Neural crest cell (in vitro differentiated cells): ENCODE results near the gene SLC25A27. TPM values are rescaled to one million over a fixed set of nuclear protein-coding genes. Genes with fewer than 3 reads are reported as not detected.

Source experiments
- DNase-seq: peaks from one replicate; pipeline ENCODE4 v3.0.0; 2021; ENCODE audit warnings: low read depth, mixed read lengths, low spot score
- H3K27ac Mint-ChIP-seq: one replicate; pipeline ENCODE4 v1.8.0; 2021; ENCODE audit warnings: mild to moderate bottlenecking, mixed read lengths; ENCODE audit not compliant: unreplicated experiment
- H3K27me3 Mint-ChIP-seq: 2 replicates; pipeline ENCODE4 v1.8.0; 2021; ENCODE audit warnings: low read depth, mild to moderate bottlenecking, mixed read lengths
- H3K36me3 Mint-ChIP-seq: 2 replicates; pipeline ENCODE4 v1.8.0; 2021; ENCODE audit warnings: low read depth, mild to moderate bottlenecking, mixed read lengths
- H3K4me1 Mint-ChIP-seq: 2 replicates; pipeline ENCODE4 v1.8.0; 2021; ENCODE audit warnings: mixed read lengths
- H3K4me3 Mint-ChIP-seq: one replicate; pipeline ENCODE4 v1.8.0; 2021; ENCODE audit warnings: mild to moderate bottlenecking, mixed read lengths
- H3K9me3 Mint-ChIP-seq: 2 replicates; pipeline ENCODE4 v1.8.0; 2021; ENCODE audit warnings: mixed read lengths
- total RNA-seq: library from RNA; stranded (reverse); gene quantifications from 2 replicates; pipeline ENCODE4 v1.2.1, GENCODE V29; 2021
- TF ChIP-seq, protein P1 (sequence below): fragments of 200-600 bp; sonication (generic); conservative IDR thresholded peaks from 2 replicates; pipeline ENCODE4 v1.5.0; 2021; ENCODE audit warnings: antibody characterized with exemption, mild to moderate bottlenecking

Gene SLC25A27
- total RNA-seq, 1 donor from 2014 or later: 5.8 TPM

DNA sequence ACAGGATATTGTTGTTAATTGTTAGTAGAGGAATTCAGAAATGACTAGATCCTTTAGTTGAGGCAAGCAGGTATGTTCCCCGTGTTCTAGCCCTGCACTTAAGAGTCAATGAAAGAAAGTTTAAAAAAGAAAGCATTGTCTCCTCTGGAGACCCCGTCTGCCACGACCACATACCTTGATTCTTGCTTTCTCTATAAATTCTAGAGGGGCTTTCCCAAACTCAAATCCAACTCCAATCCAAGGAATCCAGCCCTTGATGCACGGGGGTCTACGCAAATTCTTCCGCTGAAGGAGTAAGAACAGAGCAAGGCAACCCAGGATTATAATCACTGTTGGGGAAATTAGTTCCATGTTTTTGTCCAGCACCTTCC is 558 bp upstream of the SLC25A27 start:
- H3K27ac Mint-ChIP-seq: peak overlapping the region; percentile 57
- peaks cover 28% of the 10 kb centered on the region for H3K27me3 Mint-ChIP-seq
- DNase-seq: no peak
- TF ChIP-seq, protein P1, sequence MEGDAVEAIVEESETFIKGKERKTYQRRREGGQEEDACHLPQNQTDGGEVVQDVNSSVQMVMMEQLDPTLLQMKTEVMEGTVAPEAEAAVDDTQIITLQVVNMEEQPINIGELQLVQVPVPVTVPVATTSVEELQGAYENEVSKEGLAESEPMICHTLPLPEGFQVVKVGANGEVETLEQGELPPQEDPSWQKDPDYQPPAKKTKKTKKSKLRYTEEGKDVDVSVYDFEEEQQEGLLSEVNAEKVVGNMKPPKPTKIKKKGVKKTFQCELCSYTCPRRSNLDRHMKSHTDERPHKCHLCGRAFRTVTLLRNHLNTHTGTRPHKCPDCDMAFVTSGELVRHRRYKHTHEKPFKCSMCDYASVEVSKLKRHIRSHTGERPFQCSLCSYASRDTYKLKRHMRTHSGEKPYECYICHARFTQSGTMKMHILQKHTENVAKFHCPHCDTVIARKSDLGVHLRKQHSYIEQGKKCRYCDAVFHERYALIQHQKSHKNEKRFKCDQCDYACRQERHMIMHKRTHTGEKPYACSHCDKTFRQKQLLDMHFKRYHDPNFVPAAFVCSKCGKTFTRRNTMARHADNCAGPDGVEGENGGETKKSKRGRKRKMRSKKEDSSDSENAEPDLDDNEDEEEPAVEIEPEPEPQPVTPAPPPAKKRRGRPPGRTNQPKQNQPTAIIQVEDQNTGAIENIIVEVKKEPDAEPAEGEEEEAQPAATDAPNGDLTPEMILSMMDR: no peak
- H3K4me1 Mint-ChIP-seq: peaks cover 30% of the 10 kb centered on the region
- no peaks in the 10 kb centered on the region for H3K9me3 Mint-ChIP-seq
- peak overlapping the region; percentile 91 for H3K4me3 Mint-ChIP-seq
- no peaks in the 10 kb centered on the region for H3K36me3 Mint-ChIP-seq

DNA sequence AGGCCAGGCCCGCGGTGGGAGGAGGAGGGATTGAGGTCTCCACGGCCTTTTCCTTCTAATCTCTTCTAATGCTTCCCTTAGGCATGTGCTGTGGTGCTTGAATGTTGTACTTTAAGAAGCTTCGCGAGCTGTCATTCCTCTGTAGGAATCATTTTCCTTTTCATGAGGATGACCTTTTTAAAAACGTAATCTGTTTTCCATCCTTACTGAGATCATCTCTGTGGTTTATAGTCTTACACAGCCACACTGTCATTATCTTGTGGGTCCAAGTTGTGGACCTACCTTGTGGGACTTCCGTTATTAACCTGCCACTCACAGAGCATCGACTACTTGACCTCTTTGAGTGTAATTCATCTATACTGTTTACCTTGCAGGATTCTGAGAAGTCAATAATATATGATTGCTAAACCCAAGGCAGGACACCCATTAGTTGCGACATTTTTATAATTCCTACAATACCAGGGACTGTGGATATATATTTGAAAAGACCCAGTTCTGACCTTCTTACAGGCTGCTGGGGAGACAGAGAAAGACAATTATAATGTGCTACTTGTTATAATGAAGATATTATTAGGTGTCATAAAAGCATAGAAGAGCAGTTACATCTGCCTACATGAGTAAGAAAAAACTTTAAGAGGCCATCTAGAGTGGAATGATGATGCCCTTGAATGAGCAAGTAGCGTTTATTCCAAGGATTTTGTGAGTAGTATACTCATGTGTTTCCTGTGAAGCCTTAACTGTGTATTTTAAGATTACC is 842 bp downstream of the SLC25A27 start:
- H3K4me1 Mint-ChIP-seq: peaks cover 30% of the 10 kb centered on the region
- no peak overlapping the region for H3K27ac Mint-ChIP-seq
- DNase-seq: no peak
- no peaks in the 10 kb centered on the region for H3K36me3 Mint-ChIP-seq
- TF ChIP-seq, protein P1: no peak
- H3K9me3 Mint-ChIP-seq: no peaks in the 10 kb centered on the region
- H3K4me3 Mint-ChIP-seq: peak overlapping the region; percentile 91
- H3K27me3 Mint-ChIP-seq: peaks cover 28% of the 10 kb centered on the region

DNA sequence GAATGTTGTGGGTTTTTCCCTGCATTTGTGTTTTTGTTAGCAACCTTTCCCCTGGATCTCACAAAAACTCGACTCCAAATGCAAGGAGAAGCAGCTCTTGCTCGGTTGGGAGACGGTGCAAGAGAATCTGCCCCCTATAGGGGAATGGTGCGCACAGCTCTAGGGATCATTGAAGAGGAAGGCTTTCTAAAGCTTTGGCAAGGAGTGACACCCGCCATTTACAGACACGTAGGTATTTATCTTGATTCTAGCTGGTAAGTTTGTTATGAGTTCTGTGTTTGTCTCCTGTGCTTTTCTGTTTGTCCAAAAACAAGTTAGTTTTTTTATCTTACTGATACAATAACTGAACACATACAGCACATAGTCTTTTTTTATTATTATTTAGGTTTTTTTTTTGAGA is 3.0 kb downstream of the SLC25A27 start:
- DNase-seq: peak; percentile 38
- peak overlapping the region; percentile 81 for H3K4me3 Mint-ChIP-seq

GRCh38 chr6:46657642-46658041 is 4.9 kb downstream of the SLC25A27 start:
- H3K4me1 Mint-ChIP-seq: peaks cover 15% of the 10 kb centered on the region
- no peak for DNase-seq
- no peaks in the 10 kb centered on the region for H3K9me3 Mint-ChIP-seq
- H3K36me3 Mint-ChIP-seq: no peaks in the 10 kb centered on the region
- no peak overlapping the region for H3K4me3 Mint-ChIP-seq
- H3K27ac Mint-ChIP-seq: no peak overlapping the region
- TF ChIP-seq, protein P1: no peak
- H3K27me3 Mint-ChIP-seq: peaks cover 19% of the 10 kb centered on the region

More for the DNA sequence above, 3.0 kb downstream of the SLC25A27 start:
- H3K4me1 Mint-ChIP-seq: peaks cover 30% of the 10 kb centered on the region
- TF ChIP-seq, protein P1: peak; percentile 63
- H3K27me3 Mint-ChIP-seq: peaks cover 28% of the 10 kb centered on the region
- no peaks in the 10 kb centered on the region for H3K36me3 Mint-ChIP-seq
- no peaks in the 10 kb centered on the region for H3K9me3 Mint-ChIP-seq
- no peak overlapping the region for H3K27ac Mint-ChIP-seq

- Mint-ChIP-seq H3K4me3 (no peak overlapping the region), H3K27ac (no peak overlapping the region), H3K9me3 (no peaks in the 10 kb centered on the region), H3K27me3 (no peaks in the 10 kb centered on the region), H3K4me1 (no peaks in the 10 kb centered on the region), H3K36me3 (no peaks in the 10 kb centered on the region)
- TF ChIP-seq, protein P1: no peak
- no peak for DNase-seq
Measured at GRCh38 chr6:46661483-46661882, 8.7 kb downstream of the SLC25A27 start.
